IPS-NIHi7 (cell line): ENCODE results near the gene STRA6.
"Not testable (repeated sequence)": the region's sequence is repeated elsewhere in the genome, so short reads cannot be mapped to it uniquely, and the experiment has no call there.

Source experiments
- DNase-seq: peaks from one replicate; pipeline ENCODE4 v3.0.0; 2012; ENCODE audit warnings: mixed read lengths; ENCODE audit errors: extremely low spot score

STRA6 gene

GRCh38 chr15:74165461-74165860, 37.1 kb downstream of the STRA6 start:
- no peak for DNase-seq

- not testable (repeated sequence) for DNase-seq
Measured at GRCh38 chr15:74162195-74162536, 40.4 kb downstream of the STRA6 start.

- not testable (repeated sequence) for DNase-seq
Measured at GRCh38 chr15:74160390-74160789, 42.2 kb downstream of the STRA6 start.

- no peak for DNase-seq
Measured at GRCh38 chr15:74159773-74160172, 42.8 kb downstream of the STRA6 start.

- DNase-seq, result no peak
Measured at GRCh38 chr15:74158855-74159650, 43.5 kb downstream of the STRA6 start.

- no peak for DNase-seq
Measured at GRCh38 chr15:74157868-74158827, 44.4 kb downstream of the STRA6 start.

GRCh38 chr15:74156678-74157411, 45.7 kb downstream of the STRA6 start:
- DNase-seq, result no peak

GRCh38 chr15:74155766-74156417, 46.7 kb downstream of the STRA6 start:
- no peak for DNase-seq

- DNase-seq, result no peak
Measured at GRCh38 chr15:74147051-74147450, 55.5 kb downstream of the STRA6 start.

GRCh38 chr15:74146277-74146800, 56.2 kb downstream of the STRA6 start:
- no peak for DNase-seq

GRCh38 chr15:74144153-74144775, 58.3 kb downstream of the STRA6 start:
- no peak for DNase-seq

- DNase-seq, result no peak
Measured at GRCh38 chr15:74141591-74141990, 61.0 kb downstream of the STRA6 start.

- no peak for DNase-seq
Measured at GRCh38 chr15:74138642-74139041, 63.9 kb downstream of the STRA6 start.

GRCh38 chr15:74137537-74137894, 65.1 kb downstream of the STRA6 start:
- DNase-seq, result no peak

GRCh38 chr15:74136814-74137536, 65.6 kb downstream of the STRA6 start:
- DNase-seq, result no peak

GRCh38 chr15:74136540-74136813, 66.1 kb downstream of the STRA6 start:
- no peak for DNase-seq

- DNase-seq, result no peak
Measured at GRCh38 chr15:74135041-74135565, 67.5 kb downstream of the STRA6 start.

GRCh38 chr15:74134387-74135027, 68.1 kb downstream of the STRA6 start:
- DNase-seq, result peak; percentile 73

GRCh38 chr15:74133694-74134386, 68.7 kb downstream of the STRA6 start:
- DNase-seq, result no peak
